B cell (primary cell): ENCODE data around the gene CAMTA1.

Experiments
- EZH2 ChIP-seq: IDR thresholded peaks from 2 replicates; pipeline ENCODE4 v1.6.1; 2012; ENCODE audit warnings: borderline replicate concordance, low read depth, mild to moderate bottlenecking, moderate library complexity, low read length; ENCODE audit not compliant: insufficient read depth, poor library complexity, severe bottlenecking
- TF ChIP-seq, protein P1 (sequence below): fragments of 200-600 bp; IDR thresholded peaks from one replicate; pipeline ENCODE4 v1.8.0; 2022; ENCODE audit warnings: antibody characterized with exemption, mild to moderate bottlenecking

DNA sequence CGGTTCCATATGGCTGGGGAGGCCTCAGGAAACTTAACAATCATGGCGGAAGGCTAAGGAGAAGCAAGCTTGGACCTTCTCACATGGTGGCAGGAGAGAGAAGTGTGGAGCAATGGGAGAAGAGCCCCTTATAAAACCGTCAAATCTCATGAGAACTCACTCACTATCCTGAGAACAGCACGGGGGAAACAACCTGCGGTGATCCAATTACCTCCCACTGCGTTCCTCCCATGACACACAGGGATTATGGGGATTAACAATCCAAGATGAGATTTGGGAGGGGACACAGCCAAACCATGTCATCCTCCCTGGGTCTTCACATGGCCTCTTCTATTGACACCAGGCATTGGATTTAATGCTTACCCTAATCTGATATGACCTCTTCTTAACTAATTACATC is 530.7 kb downstream of the CAMTA1 start:
- TF ChIP-seq, protein P1, sequence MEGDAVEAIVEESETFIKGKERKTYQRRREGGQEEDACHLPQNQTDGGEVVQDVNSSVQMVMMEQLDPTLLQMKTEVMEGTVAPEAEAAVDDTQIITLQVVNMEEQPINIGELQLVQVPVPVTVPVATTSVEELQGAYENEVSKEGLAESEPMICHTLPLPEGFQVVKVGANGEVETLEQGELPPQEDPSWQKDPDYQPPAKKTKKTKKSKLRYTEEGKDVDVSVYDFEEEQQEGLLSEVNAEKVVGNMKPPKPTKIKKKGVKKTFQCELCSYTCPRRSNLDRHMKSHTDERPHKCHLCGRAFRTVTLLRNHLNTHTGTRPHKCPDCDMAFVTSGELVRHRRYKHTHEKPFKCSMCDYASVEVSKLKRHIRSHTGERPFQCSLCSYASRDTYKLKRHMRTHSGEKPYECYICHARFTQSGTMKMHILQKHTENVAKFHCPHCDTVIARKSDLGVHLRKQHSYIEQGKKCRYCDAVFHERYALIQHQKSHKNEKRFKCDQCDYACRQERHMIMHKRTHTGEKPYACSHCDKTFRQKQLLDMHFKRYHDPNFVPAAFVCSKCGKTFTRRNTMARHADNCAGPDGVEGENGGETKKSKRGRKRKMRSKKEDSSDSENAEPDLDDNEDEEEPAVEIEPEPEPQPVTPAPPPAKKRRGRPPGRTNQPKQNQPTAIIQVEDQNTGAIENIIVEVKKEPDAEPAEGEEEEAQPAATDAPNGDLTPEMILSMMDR, result no peak
- TF ChIP-seq EZH2, result no peak
